BE2C (cell line): ENCODE data around the gene RUNX3.
A peak's percentile ranks its signal among the peaks of the same experiment; 100 is the strongest.

ENCODE experiments used
- DNase-seq: peaks from one replicate; pipeline ENCODE4 v3.0.0-alpha.2; 2020
- H3K27me3 ChIP-seq: fragments of 250-450 bp; sonication (Bioruptor Pico); 2 replicates; pipeline ENCODE4 v1.5.1; 2020; ENCODE audit warnings: mild to moderate bottlenecking
- H3K36me3 ChIP-seq: fragments of 250-450 bp; sonication (Bioruptor Pico); 2 replicates; pipeline ENCODE4 v1.5.1; 2020; ENCODE audit warnings: mild to moderate bottlenecking
- H3K4me1 ChIP-seq: fragments of 250-450 bp; sonication (Bioruptor Pico); 2 replicates; pipeline ENCODE4 v1.5.1; 2020
- H3K4me3 ChIP-seq: 2 replicates; pipeline ENCODE4 v1.5.1; 2011; ENCODE audit warnings: low read depth, low read length
- H3K9me3 ChIP-seq: fragments of 250-450 bp; sonication (Bioruptor Pico); 2 replicates; pipeline ENCODE4 v1.5.1; 2020
- CTCF ChIP-seq: IDR thresholded peaks from 2 replicates; pipeline ENCODE4 v1.5.1; 2012; ENCODE audit warnings: mild to moderate bottlenecking, low read depth, low read length

Gene RUNX3

GRCh38 chr1:24853649-24854048 is 76.4 kb downstream of the RUNX3 start:
- Histone ChIP-seq H3K4me1 (no peaks in the 10 kb centered on the region), H3K9me3 (no peaks in the 10 kb centered on the region), H3K4me3 (no peak overlapping the region), H3K27me3 (no peaks in the 10 kb centered on the region; the same call in 1 of the 2 replicates), H3K36me3 (no peaks in the 10 kb centered on the region)
- no peak for DNase-seq
- TF ChIP-seq CTCF = no peak

- H3K4me3 ChIP-seq = no peak overlapping the region
- H3K36me3 ChIP-seq = no peaks in the 10 kb centered on the region
- H3K27me3 ChIP-seq = no peaks in the 10 kb centered on the region; the same call in 1 of the 2 replicates
- no peak for DNase-seq
- no peaks in the 10 kb centered on the region for H3K9me3 ChIP-seq
- no peak for TF ChIP-seq CTCF
- H3K4me1 ChIP-seq = no peaks in the 10 kb centered on the region
Observed at GRCh38 chr1:24850328-24850920, 79.7 kb downstream of the RUNX3 start.

- Histone ChIP-seq H3K36me3 (no peaks in the 10 kb centered on the region), H3K4me1 (no peaks in the 10 kb centered on the region), H3K27me3 (no peaks in the 10 kb centered on the region; the same call in 1 of the 2 replicates), H3K4me3 (no peak overlapping the region), H3K9me3 (no peaks in the 10 kb centered on the region)
- peak; percentile 39 for TF ChIP-seq CTCF
- DNase-seq = peak; percentile 19
Observed at GRCh38 chr1:24849672-24850295, 80.3 kb downstream of the RUNX3 start.
